Liver (tissue), 9 donors: ENCODE measurements around the gene TMEM245. TPM values are rescaled to one million over a fixed set of nuclear protein-coding genes. Genes with fewer than 3 reads are reported as not detected.

Source experiments
- DNase-seq: peaks from one replicate; pipeline ENCODE4 v3.0.0-alpha.2; 2017; ENCODE audit warnings: low spot score
- H3K27ac ChIP-seq, 2 donors: one replicate each; pipeline ENCODE4 v1.7.0; 2013; ENCODE audit warnings: inconsistent platforms in 2 of 2, low read length in 2 of 2, control low read depth in 1 of 2, low read depth in 1 of 2, mild to moderate bottlenecking in 1 of 2
- H3K27me3 ChIP-seq, 4 donors: one replicate each; pipeline versions ENCODE4 v1.6.1 to v1.7.0; 2013; ENCODE audit warnings: low read length in 3 of 4, inconsistent platforms in 1 of 4, mild to moderate bottlenecking in 1 of 4, moderate library complexity in 1 of 4; ENCODE audit not compliant: control insufficient read depth in 4 of 4, insufficient read depth in 4 of 4
- H3K36me3 ChIP-seq, 4 donors: one replicate each; pipeline versions ENCODE4 v1.6.1 to v1.7.0; 2013; ENCODE audit warnings: low read length in 3 of 4, mild to moderate bottlenecking in 3 of 4, low read depth in 1 of 4, moderate library complexity in 1 of 4; ENCODE audit not compliant: control insufficient read depth in 4 of 4, insufficient read depth in 3 of 4
- H3K4me1 ChIP-seq, 4 donors: one replicate each; pipeline versions ENCODE4 v1.6.1 to v1.7.0; 2013; ENCODE audit warnings: low read length in 3 of 4, mild to moderate bottlenecking in 3 of 4, moderate library complexity in 1 of 4; ENCODE audit not compliant: control insufficient read depth in 4 of 4, insufficient read depth in 4 of 4
- H3K4me3 ChIP-seq, 3 donors: one replicate each; pipeline versions ENCODE4 v1.6.1 to v1.7.0; 2013; ENCODE audit warnings: low read length in 3 of 3, control low read depth in 1 of 3, low read depth in 1 of 3, mild to moderate bottlenecking in 1 of 3
- H3K9ac ChIP-seq, 2 donors: one replicate each; pipeline ENCODE4 v1.7.0; 2013; ENCODE audit warnings: low read length in 2 of 2, mild to moderate bottlenecking in 2 of 2, moderate library complexity in 2 of 2, control low read depth in 1 of 2, low read depth in 1 of 2
- H3K9me3 ChIP-seq, 4 donors: one replicate each; pipeline versions ENCODE4 v1.6.1 to v1.7.0; 2013; ENCODE audit warnings: low read length in 3 of 4; ENCODE audit not compliant: control insufficient read depth in 4 of 4
- EGR1 ChIP-seq, 2 donors: IDR thresholded peaks; 2 replicates each; pipeline ENCODE4 v1.6.1; 2016 to 2018; ENCODE audit warnings: antibody characterized with exemption in 2 of 2, low read depth in 2 of 2
- FOXA1 ChIP-seq: IDR thresholded peaks from 2 replicates; pipeline ENCODE4 v1.6.1; 2016; ENCODE audit warnings: antibody characterized with exemption
- GABPA ChIP-seq, 2 donors: IDR thresholded peaks in 1 of 2; conservative IDR thresholded peaks in 1 of 2; 2 replicates each; pipeline ENCODE4 v1.6.1; 2016; ENCODE audit warnings: antibody characterized with exemption in 2 of 2, mild to moderate bottlenecking in 1 of 2, moderate library complexity in 1 of 2
- HNF4A ChIP-seq, 2 donors: conservative IDR thresholded peaks; 2 replicates each; pipeline ENCODE4 v1.6.1; 2016; ENCODE audit warnings: antibody characterized with exemption in 2 of 2, mild to moderate bottlenecking in 2 of 2
- HNF4G ChIP-seq: IDR thresholded peaks from 2 replicates; pipeline ENCODE4 v1.6.1; 2016; ENCODE audit warnings: antibody characterized with exemption
- NR2F2 ChIP-seq: IDR thresholded peaks from 2 replicates; pipeline ENCODE4 v1.6.1; 2016; ENCODE audit warnings: antibody characterized with exemption
- RAD21 ChIP-seq, 2 donors: IDR thresholded peaks; 2 replicates each; pipeline ENCODE4 v1.6.1; 2016; ENCODE audit warnings: antibody characterized with exemption in 2 of 2, mild to moderate bottlenecking in 2 of 2
- RXRA ChIP-seq, 2 donors: IDR thresholded peaks; 2 replicates each; pipeline ENCODE4 v1.6.1; 2017 to 2018; ENCODE audit warnings: antibody characterized with exemption in 2 of 2, mild to moderate bottlenecking in 1 of 2
- SP1 ChIP-seq: IDR thresholded peaks from 2 replicates; pipeline ENCODE4 v1.6.1; 2018; ENCODE audit warnings: antibody characterized with exemption, mild to moderate bottlenecking
- YY1 ChIP-seq: IDR thresholded peaks from 2 replicates; pipeline ENCODE4 v1.6.1; 2016; ENCODE audit warnings: antibody characterized with exemption, mild to moderate bottlenecking
- WGBS: extraction: QIAGEN DNeasy Blood & Tissue Kit; methylation state at CpG from one replicate; pipeline ENCODE4 v1.1.7; 2013; 5-methylcytosine and 5-hydroxymethylcytosine counted together
- polyA plus RNA-seq, 2 donors: library from polyadenylated mRNA; stranded (reverse) in 1 of 2; unstranded in 1 of 2; fragments of 200-250 nt in 1 of 2; fragments of >200 nt in 1 of 2; fragmentation: Nextera tagmentation in 1 of 2; extraction: Ambion mirVana in 1 of 2; gene quantifications; one replicate each; pipeline versions ENCODE4 v1.2.1 to v1.2.3, GENCODE V29; 2013 to 2015
- total RNA-seq, 2 donors: library from RNA; depleted of rRNA; stranded (reverse); fragments of >200 nt; gene quantifications; one replicate each; pipeline ENCODE4 v1.2.3, GENCODE V29; 2014
- TF ChIP-seq, protein P1 (sequence below): IDR thresholded peaks from 2 replicates; pipeline ENCODE4 v1.6.1; 2016; ENCODE audit warnings: antibody characterized with exemption
- TF ChIP-seq, protein P2 (sequence below): fragments of 150-350 bp; IDR thresholded peaks from 2 replicates; pipeline ENCODE4 v1.5.1; 2017; ENCODE audit warnings: improper control_type of control experiment, low read depth, low read length; ENCODE audit not compliant: missing input control
- TF ChIP-seq, protein P3 (sequence below): IDR thresholded peaks from 2 replicates; pipeline ENCODE4 v1.6.1; 2016; ENCODE audit warnings: antibody characterized with exemption, mild to moderate bottlenecking
- TF ChIP-seq, protein P4 (sequence below): IDR thresholded peaks from 2 replicates; pipeline ENCODE4 v1.6.1; 2016; ENCODE audit warnings: antibody characterized with exemption
- donor health status: healthy.
- donor health status: healthy.
- donor health status: healthy.
- donor health status: healthy.
- donor health status: healthy.

The TMEM245 gene
- total and polyA plus RNA-seq, 4 donors = 13.7 to 75.3 (median 31.2) TPM

DNA sequence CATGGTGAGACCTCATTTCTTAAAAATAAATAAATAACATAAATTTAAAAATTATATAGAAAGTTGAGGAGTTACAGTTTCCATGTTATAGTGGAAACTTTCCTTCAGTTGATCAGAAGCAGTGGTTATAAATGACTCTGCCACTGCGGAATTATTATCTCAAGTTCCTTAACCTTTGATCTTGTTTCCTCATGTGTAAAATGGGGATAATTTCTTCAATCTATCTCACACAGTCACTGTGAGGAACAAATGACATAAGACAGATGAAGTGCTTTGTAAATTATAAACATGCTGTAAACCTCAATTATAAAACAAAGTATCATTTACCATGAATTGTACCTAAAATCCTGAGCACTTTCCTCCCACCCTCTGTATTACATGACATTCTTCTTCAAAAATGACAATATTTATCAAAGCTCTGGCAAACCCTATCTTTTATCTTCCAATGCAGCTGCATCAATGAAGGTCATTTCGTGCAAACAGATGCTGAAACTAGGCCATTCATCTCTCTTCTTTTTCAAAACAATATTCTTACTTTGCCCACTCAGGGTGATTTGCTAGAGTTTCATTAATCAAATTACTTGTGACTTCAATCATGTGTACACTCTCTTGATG, 46.8 kb downstream of the TMEM245 start (continued):
- TF ChIP-seq, protein P1, sequence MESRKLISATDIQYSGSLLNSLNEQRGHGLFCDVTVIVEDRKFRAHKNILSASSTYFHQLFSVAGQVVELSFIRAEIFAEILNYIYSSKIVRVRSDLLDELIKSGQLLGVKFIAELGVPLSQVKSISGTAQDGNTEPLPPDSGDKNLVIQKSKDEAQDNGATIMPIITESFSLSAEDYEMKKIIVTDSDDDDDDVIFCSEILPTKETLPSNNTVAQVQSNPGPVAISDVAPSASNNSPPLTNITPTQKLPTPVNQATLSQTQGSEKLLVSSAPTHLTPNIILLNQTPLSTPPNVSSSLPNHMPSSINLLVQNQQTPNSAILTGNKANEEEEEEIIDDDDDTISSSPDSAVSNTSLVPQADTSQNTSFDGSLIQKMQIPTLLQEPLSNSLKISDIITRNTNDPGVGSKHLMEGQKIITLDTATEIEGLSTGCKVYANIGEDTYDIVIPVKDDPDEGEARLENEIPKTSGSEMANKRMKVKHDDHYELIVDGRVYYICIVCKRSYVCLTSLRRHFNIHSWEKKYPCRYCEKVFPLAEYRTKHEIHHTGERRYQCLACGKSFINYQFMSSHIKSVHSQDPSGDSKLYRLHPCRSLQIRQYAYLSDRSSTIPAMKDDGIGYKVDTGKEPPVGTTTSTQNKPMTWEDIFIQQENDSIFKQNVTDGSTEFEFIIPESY = no peak
- TF ChIP-seq YY1 (no peak), FOXA1 (no peak), RXRA (IDR thresholded peaks at IDR 0.05) (no peak)

DNA sequence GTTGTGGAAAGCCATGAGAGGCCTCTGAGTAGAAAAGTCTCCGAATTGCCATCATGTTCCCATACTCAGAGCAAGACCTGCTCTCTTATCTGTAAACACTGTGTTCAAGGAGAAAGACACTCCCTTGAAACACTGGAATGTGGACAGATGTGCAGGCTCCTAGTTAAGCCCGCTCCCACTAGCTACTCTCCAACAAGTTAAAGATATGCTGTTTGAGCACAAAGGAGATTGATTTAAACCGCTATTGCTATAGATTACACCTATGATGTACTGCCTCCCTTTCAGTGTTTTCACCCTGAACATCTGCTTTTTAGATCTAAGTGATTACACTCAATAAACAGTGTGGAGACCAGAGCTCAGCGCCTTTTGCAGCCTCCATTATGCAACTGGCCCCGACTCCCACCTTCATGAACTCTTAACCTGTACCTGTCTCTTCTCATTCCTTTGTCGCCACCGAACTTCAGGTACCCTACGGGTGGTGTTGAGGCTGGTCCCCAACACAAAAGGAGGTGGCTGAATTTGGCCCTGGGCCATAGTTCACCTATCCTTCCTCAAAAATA, 47.5 kb downstream of the TMEM245 start:
- 97% methylated on average over 8 of the region's 8 CpGs for WGBS
- DNase-seq = no peak
- Histone ChIP-seq H3K9ac (no peak overlapping the region), H3K9me3 (no peaks in the 10 kb centered on the region), H3K4me1 (no peaks in the 10 kb centered on the region), H3K27ac (no peak overlapping the region), H3K36me3 (peaks cover under 1 to 37% (median 24%) of the 10 kb centered on the region in 4 donors), H3K4me3 (no peak overlapping the region), H3K27me3 (no peaks in the 10 kb centered on the region)
- TF ChIP-seq, protein P2, sequence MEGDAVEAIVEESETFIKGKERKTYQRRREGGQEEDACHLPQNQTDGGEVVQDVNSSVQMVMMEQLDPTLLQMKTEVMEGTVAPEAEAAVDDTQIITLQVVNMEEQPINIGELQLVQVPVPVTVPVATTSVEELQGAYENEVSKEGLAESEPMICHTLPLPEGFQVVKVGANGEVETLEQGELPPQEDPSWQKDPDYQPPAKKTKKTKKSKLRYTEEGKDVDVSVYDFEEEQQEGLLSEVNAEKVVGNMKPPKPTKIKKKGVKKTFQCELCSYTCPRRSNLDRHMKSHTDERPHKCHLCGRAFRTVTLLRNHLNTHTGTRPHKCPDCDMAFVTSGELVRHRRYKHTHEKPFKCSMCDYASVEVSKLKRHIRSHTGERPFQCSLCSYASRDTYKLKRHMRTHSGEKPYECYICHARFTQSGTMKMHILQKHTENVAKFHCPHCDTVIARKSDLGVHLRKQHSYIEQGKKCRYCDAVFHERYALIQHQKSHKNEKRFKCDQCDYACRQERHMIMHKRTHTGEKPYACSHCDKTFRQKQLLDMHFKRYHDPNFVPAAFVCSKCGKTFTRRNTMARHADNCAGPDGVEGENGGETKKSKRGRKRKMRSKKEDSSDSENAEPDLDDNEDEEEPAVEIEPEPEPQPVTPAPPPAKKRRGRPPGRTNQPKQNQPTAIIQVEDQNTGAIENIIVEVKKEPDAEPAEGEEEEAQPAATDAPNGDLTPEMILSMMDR = no peak
- no peak for TF ChIP-seq RAD21 (IDR thresholded peaks at IDR 0.05)
- TF ChIP-seq RXRA (IDR thresholded peaks at IDR 0.05) = no peak
- no peak for TF ChIP-seq NR2F2
- no peak for TF ChIP-seq YY1
- TF ChIP-seq EGR1 (IDR thresholded peaks at IDR 0.05; ENCODE audit: low read depth in 2 of 2) = no peak
- TF ChIP-seq, protein P1 = no peak
- TF ChIP-seq, protein P3, sequence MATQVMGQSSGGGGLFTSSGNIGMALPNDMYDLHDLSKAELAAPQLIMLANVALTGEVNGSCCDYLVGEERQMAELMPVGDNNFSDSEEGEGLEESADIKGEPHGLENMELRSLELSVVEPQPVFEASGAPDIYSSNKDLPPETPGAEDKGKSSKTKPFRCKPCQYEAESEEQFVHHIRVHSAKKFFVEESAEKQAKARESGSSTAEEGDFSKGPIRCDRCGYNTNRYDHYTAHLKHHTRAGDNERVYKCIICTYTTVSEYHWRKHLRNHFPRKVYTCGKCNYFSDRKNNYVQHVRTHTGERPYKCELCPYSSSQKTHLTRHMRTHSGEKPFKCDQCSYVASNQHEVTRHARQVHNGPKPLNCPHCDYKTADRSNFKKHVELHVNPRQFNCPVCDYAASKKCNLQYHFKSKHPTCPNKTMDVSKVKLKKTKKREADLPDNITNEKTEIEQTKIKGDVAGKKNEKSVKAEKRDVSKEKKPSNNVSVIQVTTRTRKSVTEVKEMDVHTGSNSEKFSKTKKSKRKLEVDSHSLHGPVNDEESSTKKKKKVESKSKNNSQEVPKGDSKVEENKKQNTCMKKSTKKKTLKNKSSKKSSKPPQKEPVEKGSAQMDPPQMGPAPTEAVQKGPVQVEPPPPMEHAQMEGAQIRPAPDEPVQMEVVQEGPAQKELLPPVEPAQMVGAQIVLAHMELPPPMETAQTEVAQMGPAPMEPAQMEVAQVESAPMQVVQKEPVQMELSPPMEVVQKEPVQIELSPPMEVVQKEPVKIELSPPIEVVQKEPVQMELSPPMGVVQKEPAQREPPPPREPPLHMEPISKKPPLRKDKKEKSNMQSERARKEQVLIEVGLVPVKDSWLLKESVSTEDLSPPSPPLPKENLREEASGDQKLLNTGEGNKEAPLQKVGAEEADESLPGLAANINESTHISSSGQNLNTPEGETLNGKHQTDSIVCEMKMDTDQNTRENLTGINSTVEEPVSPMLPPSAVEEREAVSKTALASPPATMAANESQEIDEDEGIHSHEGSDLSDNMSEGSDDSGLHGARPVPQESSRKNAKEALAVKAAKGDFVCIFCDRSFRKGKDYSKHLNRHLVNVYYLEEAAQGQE = no peak
- TF ChIP-seq SP1 = no peak
- TF ChIP-seq HNF4G = no peak
- TF ChIP-seq, protein P4, sequence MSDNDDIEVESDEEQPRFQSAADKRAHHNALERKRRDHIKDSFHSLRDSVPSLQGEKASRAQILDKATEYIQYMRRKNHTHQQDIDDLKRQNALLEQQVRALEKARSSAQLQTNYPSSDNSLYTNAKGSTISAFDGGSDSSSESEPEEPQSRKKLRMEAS = no peak
- TF ChIP-seq FOXA1 = no peak
- TF ChIP-seq HNF4A (conservative IDR thresholded peaks at IDR 0.05) = no peak
- no peak for TF ChIP-seq GABPA (IDR thresholded peaks at IDR 0.05 in 1 of 2, conservative IDR thresholded peaks at IDR 0.05 in 1 of 2)
